Upper lobe of right lung (tissue), 1 donor: ENCODE measurements around the gene CFAP251. TPM values are rescaled to one million over a fixed set of nuclear protein-coding genes. Genes with fewer than 3 reads are reported as not detected.

Experiments used
- ATAC-seq: fragments of 200-7000 bp; cut with Tn5 transposase; one replicate; pipeline ENCODE4 v1.9.1; 2020; ENCODE audit warnings: mild to moderate bottlenecking, moderate library complexity
- DNase-seq: peaks from one replicate; pipeline ENCODE4 v3.0.0-alpha.2; 2020
- H3K27ac ChIP-seq: fragments of 200-600 bp; one replicate; pipeline ENCODE4 v1.8.0; 2022
- H3K27me3 ChIP-seq: fragments of 200-600 bp; one replicate; pipeline ENCODE4 v1.8.0; 2022; ENCODE audit warnings: mild to moderate bottlenecking
- H3K36me3 ChIP-seq: fragments of 200-600 bp; one replicate; pipeline ENCODE4 v1.8.0; 2022
- H3K4me1 ChIP-seq: fragments of 200-600 bp; one replicate; pipeline ENCODE4 v1.8.0; 2022
- H3K4me3 ChIP-seq: fragments of 200-600 bp; one replicate; pipeline ENCODE4 v1.8.0; 2022; ENCODE audit warnings: mild to moderate bottlenecking
- H3K9me3 ChIP-seq: fragments of 200-600 bp; one replicate; pipeline ENCODE4 v1.8.0; 2022
- intact Hi-C: fragments of 100-400 bp; cut with DNase I; formaldehyde crosslinking; loops from one replicate; pipeline ENCODE4 v1.11.0; 2022
- total RNA-seq: library from RNA; stranded (reverse); fragmentation: NEBNext Ultra II Directional; extraction: Animal tissue kit (Norgen Biotek cat#: 25700); gene quantifications from one replicate; pipeline ENCODE4 v1.2.1, GENCODE V29; 2021
- TF ChIP-seq, protein P1 (sequence below): fragments of 200-600 bp; IDR thresholded peaks from one replicate; pipeline ENCODE4 v1.8.0; 2022; ENCODE audit warnings: antibody characterized with exemption
- donor health status: DM: no; HTN: yes; CAD: no; lungs with severe emphysema.

The CFAP251 gene
- total RNA-seq, 1 donor from 2014 or later, result 2.5 TPM

DNA sequence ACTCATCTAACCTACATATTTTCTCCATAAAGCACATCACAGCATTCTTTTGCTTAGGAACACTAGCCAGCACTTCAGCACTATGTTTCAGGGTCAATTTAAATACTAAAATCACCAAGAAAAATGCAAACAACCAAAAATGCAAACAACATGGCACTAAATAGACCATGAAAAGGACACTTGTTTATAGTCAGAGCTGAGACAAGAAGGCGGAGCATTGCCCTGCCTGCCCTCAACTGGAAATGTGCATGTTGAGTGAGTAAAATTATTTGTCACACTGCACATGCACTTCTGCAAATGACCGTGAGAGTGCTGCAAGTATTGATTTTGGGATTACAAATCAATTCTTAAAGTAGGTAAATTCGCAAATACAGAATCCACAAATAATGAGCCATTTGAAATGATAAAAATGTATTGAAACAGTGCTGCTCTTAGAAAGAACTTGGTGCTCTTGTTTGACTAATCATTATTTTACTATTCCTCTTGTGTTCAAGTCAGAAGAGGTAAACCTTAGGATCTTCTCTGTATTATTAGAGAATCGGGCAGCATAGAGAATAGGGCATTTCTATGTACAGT, 34.8 kb downstream of the CFAP251 start:
- Histone ChIP-seq H3K36me3 (no peaks in the 10 kb centered on the region), H3K4me3 (no peak overlapping the region), H3K27ac (no peak overlapping the region), H3K9me3 (no peaks in the 10 kb centered on the region), H3K4me1 (no peaks in the 10 kb centered on the region), H3K27me3 (no peaks in the 10 kb centered on the region)
- TF ChIP-seq, protein P1, sequence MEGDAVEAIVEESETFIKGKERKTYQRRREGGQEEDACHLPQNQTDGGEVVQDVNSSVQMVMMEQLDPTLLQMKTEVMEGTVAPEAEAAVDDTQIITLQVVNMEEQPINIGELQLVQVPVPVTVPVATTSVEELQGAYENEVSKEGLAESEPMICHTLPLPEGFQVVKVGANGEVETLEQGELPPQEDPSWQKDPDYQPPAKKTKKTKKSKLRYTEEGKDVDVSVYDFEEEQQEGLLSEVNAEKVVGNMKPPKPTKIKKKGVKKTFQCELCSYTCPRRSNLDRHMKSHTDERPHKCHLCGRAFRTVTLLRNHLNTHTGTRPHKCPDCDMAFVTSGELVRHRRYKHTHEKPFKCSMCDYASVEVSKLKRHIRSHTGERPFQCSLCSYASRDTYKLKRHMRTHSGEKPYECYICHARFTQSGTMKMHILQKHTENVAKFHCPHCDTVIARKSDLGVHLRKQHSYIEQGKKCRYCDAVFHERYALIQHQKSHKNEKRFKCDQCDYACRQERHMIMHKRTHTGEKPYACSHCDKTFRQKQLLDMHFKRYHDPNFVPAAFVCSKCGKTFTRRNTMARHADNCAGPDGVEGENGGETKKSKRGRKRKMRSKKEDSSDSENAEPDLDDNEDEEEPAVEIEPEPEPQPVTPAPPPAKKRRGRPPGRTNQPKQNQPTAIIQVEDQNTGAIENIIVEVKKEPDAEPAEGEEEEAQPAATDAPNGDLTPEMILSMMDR, result no peak
- ATAC-seq, result no peak
- intact Hi-C loops, result no loop called here
- no peak for DNase-seq

DNA sequence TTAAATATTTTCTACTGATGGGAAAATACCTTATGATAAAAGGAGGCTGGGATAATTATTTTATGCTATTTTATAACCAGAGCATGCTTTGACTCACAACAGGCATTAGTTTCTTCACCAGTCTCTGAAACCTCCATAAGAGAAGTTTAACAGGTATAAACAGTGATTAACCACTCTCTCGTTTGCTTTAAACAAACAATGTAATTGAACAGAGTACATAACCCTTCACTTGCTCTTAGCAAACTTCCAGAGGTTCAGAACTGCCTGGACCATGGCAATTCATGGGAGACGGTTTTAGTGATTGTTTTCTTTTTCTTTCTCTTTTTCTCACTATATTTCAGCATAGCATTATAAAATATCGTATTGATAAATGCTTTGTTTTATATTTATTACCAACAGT, 35.3 kb downstream of the CFAP251 start:
- no peak for DNase-seq
- TF ChIP-seq, protein P1, result no peak
- intact Hi-C loops, result no loop called here

DNA sequence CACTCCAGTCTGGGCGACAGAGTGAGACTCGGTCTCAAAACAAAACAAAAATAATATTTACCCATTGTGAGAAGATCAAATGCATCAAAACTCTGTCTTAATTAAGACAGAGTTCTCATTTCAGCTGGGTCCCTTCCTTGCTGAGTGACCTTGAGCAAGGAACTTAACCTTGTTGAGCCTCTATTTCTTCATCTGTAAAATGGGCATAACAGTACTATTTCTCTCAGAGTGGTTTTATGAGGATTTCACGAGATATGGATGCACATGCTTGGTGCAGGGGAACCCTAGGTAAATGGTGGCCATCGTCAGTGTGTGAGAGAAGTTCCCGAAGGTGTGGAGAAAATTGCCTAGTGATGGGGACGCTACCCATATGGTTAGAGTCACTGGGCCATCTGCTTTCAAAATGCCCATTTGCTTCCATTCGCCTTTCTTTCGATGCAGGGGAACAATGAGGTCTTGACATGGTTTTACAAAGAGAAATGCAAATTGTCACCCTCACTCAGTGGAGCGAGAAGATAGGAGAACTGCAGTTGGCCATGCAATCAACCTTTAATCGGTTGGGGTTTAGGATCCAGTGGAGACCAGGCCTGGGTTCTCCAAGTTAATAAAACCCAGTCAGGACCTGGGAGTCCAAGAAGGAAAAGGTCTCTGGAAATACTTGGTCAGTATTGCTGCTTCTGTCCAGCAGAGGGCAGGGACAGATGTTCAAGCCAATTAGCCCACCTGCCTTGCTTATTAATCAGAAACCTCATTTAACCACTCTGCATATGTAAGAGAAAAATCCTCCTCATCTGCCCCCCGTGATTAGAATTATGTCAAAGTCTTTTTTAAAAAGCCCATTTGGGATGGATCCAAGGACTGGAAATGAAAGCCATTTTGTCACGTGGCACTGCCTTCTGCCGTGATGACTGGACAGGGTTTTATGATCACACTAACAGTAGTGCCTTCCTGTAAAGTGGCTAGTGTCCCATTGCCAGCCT, 37.2 kb downstream of the CFAP251 start:
- DNase-seq (no peak), ATAC-seq (peak; percentile 66)
- Histone ChIP-seq H3K4me3 (no peak overlapping the region), H3K27me3 (no peaks in the 10 kb centered on the region), H3K27ac (no peak overlapping the region), H3K4me1 (no peaks in the 10 kb centered on the region), H3K36me3 (no peaks in the 10 kb centered on the region), H3K9me3 (no peaks in the 10 kb centered on the region)
- TF ChIP-seq, protein P1, result peak; percentile 57
- intact Hi-C loops, result no loop called here

More for the DNA sequence above, 35.3 kb downstream of the CFAP251 start:
- Histone ChIP-seq H3K27me3 (no peaks in the 10 kb centered on the region), H3K36me3 (no peaks in the 10 kb centered on the region), H3K9me3 (no peaks in the 10 kb centered on the region), H3K27ac (no peak overlapping the region), H3K4me3 (no peak overlapping the region), H3K4me1 (no peaks in the 10 kb centered on the region)
- ATAC-seq, result peak; percentile 75

DNA sequence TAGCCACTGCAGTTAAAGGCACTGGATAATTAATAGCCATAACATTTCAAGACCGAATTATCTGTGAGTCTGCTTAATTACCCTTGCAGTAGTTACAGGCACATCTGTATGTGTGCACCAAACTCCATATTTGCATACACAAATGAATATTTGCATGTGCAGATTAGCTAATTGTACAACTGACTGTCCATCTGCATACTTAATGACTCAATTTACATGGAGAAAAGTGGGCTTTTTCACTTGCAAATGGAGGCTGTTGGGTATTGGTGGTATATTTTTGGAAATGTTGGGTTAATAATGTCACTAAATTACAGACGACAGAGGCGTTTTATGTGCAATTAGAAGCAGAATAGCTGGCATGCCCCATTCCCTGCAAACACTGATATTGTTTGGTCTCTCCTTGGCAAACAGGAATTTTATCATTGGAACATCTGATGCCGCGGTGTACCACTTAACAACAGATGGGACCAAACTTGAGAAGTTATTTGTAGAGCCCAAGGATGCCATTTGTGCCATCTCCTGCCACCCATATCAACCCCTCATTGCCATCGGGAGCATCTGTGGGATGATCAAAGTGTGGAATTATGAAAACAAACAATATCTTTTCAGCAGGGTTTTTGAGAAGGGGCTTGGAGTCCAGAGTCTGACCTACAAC, 39.6 kb downstream of the CFAP251 start:
- no peak for DNase-seq
- TF ChIP-seq, protein P1, result no peak
- no peaks in the 10 kb centered on the region for H3K36me3 ChIP-seq
- H3K9me3 ChIP-seq, result no peaks in the 10 kb centered on the region
- no peaks in the 10 kb centered on the region for H3K4me1 ChIP-seq
- H3K4me3 ChIP-seq, result no peak overlapping the region
- H3K27ac ChIP-seq, result no peak overlapping the region
- intact Hi-C loops, result no loop called here
- no peaks in the 10 kb centered on the region for H3K27me3 ChIP-seq
- no peak for ATAC-seq

DNA sequence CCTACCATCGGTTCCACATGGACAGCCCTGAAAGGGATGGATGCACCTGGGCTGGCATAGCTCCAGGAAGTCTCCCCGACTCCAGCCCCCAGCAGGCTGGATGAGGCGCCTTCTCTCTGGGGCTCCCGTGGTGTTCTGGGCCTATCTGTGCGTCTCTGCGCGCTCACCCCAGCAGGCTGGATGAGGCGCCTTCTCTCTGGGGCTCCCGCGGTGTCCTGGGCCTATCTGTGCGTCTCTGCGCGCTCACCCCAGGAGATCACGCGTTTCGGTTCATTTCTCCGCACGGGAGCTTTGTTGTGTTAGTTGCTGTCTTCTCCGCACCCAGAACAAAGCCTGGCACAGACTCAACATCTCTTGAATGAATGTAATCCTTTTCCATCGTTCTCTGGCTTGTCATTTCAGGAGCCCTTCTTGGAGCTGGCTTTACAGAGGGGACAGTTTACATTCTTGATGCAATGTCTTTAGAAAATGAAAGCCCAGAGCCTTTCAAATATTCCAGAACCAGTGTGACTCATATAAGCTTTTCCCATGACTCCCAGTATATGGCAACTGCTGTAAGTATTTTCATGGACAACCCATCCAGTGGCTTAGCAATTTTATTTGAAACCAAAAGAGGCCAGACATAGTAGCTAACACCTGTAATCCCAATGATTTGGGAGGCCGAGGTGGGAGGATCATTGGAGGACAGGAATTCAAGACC, 40.3 kb downstream of the CFAP251 start:
- no peak overlapping the region for H3K4me3 ChIP-seq
- no peak for ATAC-seq
- no peaks in the 10 kb centered on the region for H3K36me3 ChIP-seq
- DNase-seq, result no peak
- TF ChIP-seq, protein P1, result no peak
- H3K9me3 ChIP-seq, result no peaks in the 10 kb centered on the region
- H3K27ac ChIP-seq, result no peak overlapping the region
- intact Hi-C loops, result no loop called here
- no peaks in the 10 kb centered on the region for H3K4me1 ChIP-seq
- no peaks in the 10 kb centered on the region for H3K27me3 ChIP-seq
